IMR-90 (cell line): ENCODE results near the gene PMM2.

Source experiments
- CHD1 ChIP-seq: IDR thresholded peaks from 2 replicates; pipeline ENCODE4 v1.6.1; 2012; ENCODE audit warnings: low read depth, low read length, improper control_type of control experiment
- CTCF ChIP-seq: conservative IDR thresholded peaks from 2 replicates; pipeline ENCODE4 v1.5.1; 2012; ENCODE audit warnings: mild to moderate bottlenecking, low read depth, low read length, improper control_type of control experiment
- FOS ChIP-seq: fragments of 150-350 bp; IDR thresholded peaks from 2 replicates; pipeline ENCODE4 v1.6.1; 2016; ENCODE audit warnings: low read depth, low read length
- MAZ ChIP-seq: IDR thresholded peaks from 2 replicates; pipeline ENCODE4 v1.6.1; 2012; ENCODE audit warnings: low read depth, mild to moderate bottlenecking, low read length, improper control_type of control experiment, moderate library complexity, borderline replicate concordance
- MXI1 ChIP-seq: IDR thresholded peaks from 2 replicates; pipeline ENCODE4 v1.6.1; 2012; ENCODE audit warnings: low read depth, mild to moderate bottlenecking, low read length, moderate library complexity, borderline replicate concordance
- NFE2L2 ChIP-seq: fragments of 150-350 bp; IDR thresholded peaks from 2 replicates; pipeline ENCODE4 v1.6.1; 2016; ENCODE audit warnings: low read depth, mild to moderate bottlenecking, low read length
- POLR2A ChIP-seq: IDR thresholded peaks from 2 replicates; pipeline ENCODE4 v1.6.1; 2012; ENCODE audit warnings: mild to moderate bottlenecking, low read depth, low read length
- RAD21 ChIP-seq: IDR thresholded peaks from 2 replicates; pipeline ENCODE4 v1.6.1; 2012; ENCODE audit warnings: low read length, improper control_type of control experiment
- RCOR1 ChIP-seq: IDR thresholded peaks from 2 replicates; pipeline ENCODE4 v1.6.1; 2012; ENCODE audit warnings: mild to moderate bottlenecking, low read length, improper control_type of control experiment; ENCODE audit not compliant: insufficient replicate concordance
- RFX5 ChIP-seq: IDR thresholded peaks from 2 replicates; pipeline ENCODE4 v1.8.0; 2012; ENCODE audit warnings: low read depth, mild to moderate bottlenecking, low read length, moderate library complexity
- TF ChIP-seq, protein P1 (sequence below): fragments of 150-350 bp; IDR thresholded peaks from 2 replicates; pipeline ENCODE4 v1.6.1; 2017; ENCODE audit warnings: mild to moderate bottlenecking, antibody characterized with exemption, low read length, low read depth
- TF ChIP-seq, protein P2 (sequence below): fragments of 150-350 bp; IDR thresholded peaks from 2 replicates; pipeline ENCODE4 v1.6.1; 2016; ENCODE audit warnings: low read depth, mild to moderate bottlenecking, low read length, moderate library complexity, borderline replicate concordance

DNA sequence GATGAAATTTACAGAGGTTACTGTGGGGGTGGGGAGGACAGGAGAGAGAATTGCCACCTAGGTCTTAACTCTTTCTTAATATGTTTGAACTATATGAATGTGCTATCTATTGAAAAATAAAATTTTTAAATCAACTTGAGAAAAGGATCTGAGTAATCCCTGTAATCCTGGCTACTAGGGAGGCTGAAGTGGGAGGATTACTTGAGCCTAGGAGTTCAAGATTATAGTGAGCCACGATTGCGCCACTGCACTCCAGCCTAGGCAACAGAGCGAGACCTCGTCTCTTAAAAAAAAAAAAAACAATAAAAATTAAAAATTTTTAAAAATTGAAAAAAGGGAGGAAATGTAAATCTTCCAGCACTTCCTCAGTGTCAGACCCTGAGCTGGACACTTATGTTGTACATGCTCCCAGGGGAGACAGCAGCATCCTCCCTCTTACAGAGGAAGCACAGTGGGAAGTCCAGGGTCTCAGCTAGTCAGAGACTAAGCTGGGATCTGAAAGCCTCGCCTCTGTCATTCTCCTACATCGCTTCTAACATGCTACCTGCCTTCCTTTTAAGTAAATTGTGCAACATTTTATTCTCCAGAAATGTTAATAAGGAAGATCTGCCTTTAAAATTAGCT lies 21.9 kb downstream of the PMM2 start:
- no peak for TF ChIP-seq CTCF
- TF ChIP-seq, protein P1, sequence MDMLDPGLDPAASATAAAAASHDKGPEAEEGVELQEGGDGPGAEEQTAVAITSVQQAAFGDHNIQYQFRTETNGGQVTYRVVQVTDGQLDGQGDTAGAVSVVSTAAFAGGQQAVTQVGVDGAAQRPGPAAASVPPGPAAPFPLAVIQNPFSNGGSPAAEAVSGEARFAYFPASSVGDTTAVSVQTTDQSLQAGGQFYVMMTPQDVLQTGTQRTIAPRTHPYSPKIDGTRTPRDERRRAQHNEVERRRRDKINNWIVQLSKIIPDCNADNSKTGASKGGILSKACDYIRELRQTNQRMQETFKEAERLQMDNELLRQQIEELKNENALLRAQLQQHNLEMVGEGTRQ = no peak
- TF ChIP-seq RAD21 = no peak
- TF ChIP-seq POLR2A = no peak
- TF ChIP-seq MAZ = no peak
- no peak for TF ChIP-seq FOS
- TF ChIP-seq NFE2L2 = no peak
- TF ChIP-seq MXI1 = no peak
- no peak for TF ChIP-seq RCOR1
- TF ChIP-seq CHD1 = no peak
- TF ChIP-seq, protein P2, sequence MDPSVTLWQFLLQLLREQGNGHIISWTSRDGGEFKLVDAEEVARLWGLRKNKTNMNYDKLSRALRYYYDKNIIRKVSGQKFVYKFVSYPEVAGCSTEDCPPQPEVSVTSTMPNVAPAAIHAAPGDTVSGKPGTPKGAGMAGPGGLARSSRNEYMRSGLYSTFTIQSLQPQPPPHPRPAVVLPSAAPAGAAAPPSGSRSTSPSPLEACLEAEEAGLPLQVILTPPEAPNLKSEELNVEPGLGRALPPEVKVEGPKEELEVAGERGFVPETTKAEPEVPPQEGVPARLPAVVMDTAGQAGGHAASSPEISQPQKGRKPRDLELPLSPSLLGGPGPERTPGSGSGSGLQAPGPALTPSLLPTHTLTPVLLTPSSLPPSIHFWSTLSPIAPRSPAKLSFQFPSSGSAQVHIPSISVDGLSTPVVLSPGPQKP = no peak
- no peak for TF ChIP-seq RFX5
